Lung (tissue), 12 donors: ENCODE measurements around the gene HMGXB3. TPM values are rescaled to one million over a fixed set of nuclear protein-coding genes. Genes with fewer than 3 reads are reported as not detected.

ENCODE experiments used
- ATAC-seq: fragments of 200-7000 bp; cut with Tn5 transposase; one replicate; pipeline ENCODE4 v1.9.1; 2020; ENCODE audit warnings: moderate number of reproducible peaks; ENCODE audit not compliant: insufficient read depth, low FRiP score
- DNase-seq, 3 donors: peaks; one replicate each; pipeline ENCODE4 v3.0.0-alpha.2; 2013 to 2017
- H3K27ac ChIP-seq, 2 donors: one replicate each; pipeline ENCODE4 v1.5.1; 2013; ENCODE audit warnings: mild to moderate bottlenecking in 2 of 2, moderate library complexity in 2 of 2, control low read depth in 1 of 2, inconsistent platforms in 1 of 2, low read depth in 1 of 2, low read length in 1 of 2
- H3K27me3 ChIP-seq, 3 donors: one replicate each; pipeline ENCODE4 v1.5.1; 2013; ENCODE audit warnings: low read length in 2 of 3; ENCODE audit not compliant: control insufficient read depth in 3 of 3, insufficient read depth in 3 of 3
- H3K36me3 ChIP-seq, 4 donors: one replicate each; pipeline ENCODE4 v1.5.1; 2013; ENCODE audit warnings: low read length in 4 of 4, mild to moderate bottlenecking in 1 of 4, moderate library complexity in 1 of 4; ENCODE audit not compliant: control insufficient read depth in 4 of 4, insufficient read depth in 4 of 4
- H3K4me1 ChIP-seq, 5 donors: one replicate each; pipeline ENCODE4 v1.5.1; 2013; ENCODE audit warnings: low read length in 5 of 5, mild to moderate bottlenecking in 2 of 5, moderate library complexity in 1 of 5; ENCODE audit not compliant: control insufficient read depth in 5 of 5, insufficient read depth in 5 of 5
- H3K4me3 ChIP-seq: one replicate; pipeline ENCODE4 v1.5.1; 2013; ENCODE audit warnings: mild to moderate bottlenecking, control low read depth, moderate library complexity
- H3K9ac ChIP-seq, 2 donors: one replicate each; pipeline ENCODE4 v1.5.1; 2013; ENCODE audit warnings: low read length in 2 of 2, control low read depth in 1 of 2; ENCODE audit not compliant: insufficient read depth in 1 of 2
- H3K9me3 ChIP-seq, 4 donors: one replicate each; pipeline ENCODE4 v1.5.1; 2013; ENCODE audit warnings: low read length in 3 of 4, mild to moderate bottlenecking in 1 of 4, moderate library complexity in 1 of 4; ENCODE audit not compliant: control insufficient read depth in 4 of 4, insufficient read depth in 3 of 4
- CTCF ChIP-seq: IDR thresholded peaks from 2 replicates; pipeline ENCODE4 v1.5.1; 2012; ENCODE audit warnings: mild to moderate bottlenecking; ENCODE audit errors: control extremely low read depth, extremely low read depth
- WGBS, 2 donors: extraction: QIAGEN DNeasy Blood & Tissue Kit; methylation state at CpG; one replicate each; pipeline ENCODE4 v1.1.7; 2013; 5-methylcytosine and 5-hydroxymethylcytosine counted together
- polyA plus RNA-seq, 2 donors: library from polyadenylated mRNA; stranded (reverse); fragments of 200-250 nt; gene quantifications; one replicate each; pipeline ENCODE4 v1.2.1, GENCODE V29; 2013
- total RNA-seq, 2 donors: library from RNA; depleted of rRNA in 1 of 2; stranded (reverse); fragments of >200 nt in 1 of 2; gene quantifications; one replicate each; pipeline ENCODE4 v1.2.1, GENCODE V29; 2014 to 2021
- donor health status: control.
- donor health status: control.
- donor health status: Bipolar disorder and iron deficiency.
- donor health status: healthy.
- donor health status: DM: yes; HTN: yes; CAD: no.

The HMGXB3 gene
- total and polyA plus RNA-seq, 4 donors, result 22.3 to 42.3 (median 30.8) TPM

GRCh38 chr5:149969181-149969930 is 31.2 kb upstream of the HMGXB3 start:
- no peaks in the 10 kb centered on the region for H3K27me3 ChIP-seq
- no peak overlapping the region for H3K4me3 ChIP-seq
- DNase-seq (no peak), ATAC-seq (no peak)
- TF ChIP-seq CTCF, result no peak
- H3K9ac ChIP-seq, result no peak overlapping the region
- H3K9me3 ChIP-seq, result no peaks in the 10 kb centered on the region
- 86 to 92% methylated on average over 4 of the region's 4 CpGs for WGBS, 2 donors
- H3K36me3 ChIP-seq, result peaks cover 0 to 3% (median 0%) of the 10 kb centered on the region in 4 donors
- no peak overlapping the region for H3K27ac ChIP-seq
- no peaks in the 10 kb centered on the region for H3K4me1 ChIP-seq

- 50 to 62% methylated on average over 2 of the region's 2 CpGs for WGBS, 2 donors
- no peaks in the 10 kb centered on the region for H3K27me3 ChIP-seq
These were observed 25.1 kb upstream of the HMGXB3 start for GRCh38 chr5:149975409-149975808.

GRCh38 chr5:149979896-149980295 is 20.6 kb upstream of the HMGXB3 start:
- TF ChIP-seq CTCF, result no peak
- H3K27me3 ChIP-seq, result no peaks in the 10 kb centered on the region
- ATAC-seq, result no peak
- H3K4me3 ChIP-seq, result no peak overlapping the region
- DNase-seq, result no peak
- H3K4me1 ChIP-seq, result no peaks in the 10 kb centered on the region
- H3K9ac ChIP-seq, result no peak overlapping the region
- WGBS, 2 donors, result 83 to 94% methylated on average over 1 of the region's 1 CpG
- peaks cover 12 to 26% (median 17%) of the 10 kb centered on the region in 4 donors for H3K36me3 ChIP-seq
- no peaks in the 10 kb centered on the region for H3K9me3 ChIP-seq
- no peak overlapping the region for H3K27ac ChIP-seq

More at GRCh38 chr5:149975409-149975808, 25.1 kb upstream of the HMGXB3 start:
- H3K9me3 ChIP-seq, result no peaks in the 10 kb centered on the region
- H3K9ac ChIP-seq, result no peak overlapping the region
- ATAC-seq (no peak), DNase-seq (no peak)
- no peak overlapping the region for H3K4me3 ChIP-seq
- TF ChIP-seq CTCF, result no peak
- peaks cover 7 to 13% (median 12%) of the 10 kb centered on the region in 4 donors for H3K36me3 ChIP-seq
- no peak overlapping the region for H3K27ac ChIP-seq
- H3K4me1 ChIP-seq, result no peaks in the 10 kb centered on the region
